BLaER1 treated with 17β-estradiol and CSF1 and Interleukin-3, amounts not matched to agents 10 nM and 100 nM (cell line): ENCODE measurements around the gene NR2C2AP.
"Not testable (repeated sequence)": the region's sequence is repeated elsewhere in the genome, so short reads cannot be mapped to it uniquely, and the experiment has no call there.

Experiments used
- H3K27ac ChIP-seq, 11 experiments: shearing (Covaris generic); formaldehyde crosslinking; 2 replicates each; pipeline ENCODE4 v1.8.1; 2022
- H3K27me3 ChIP-seq, 11 experiments: shearing (Covaris generic); formaldehyde crosslinking; 2 replicates each; pipeline ENCODE4 v1.8.1; 2022
- H3K36me3 ChIP-seq, 11 experiments: shearing (Covaris generic); formaldehyde crosslinking; 2 replicates each; pipeline ENCODE4 v1.8.1; 2022
- H3K4me1 ChIP-seq, 10 experiments: shearing (Covaris generic); formaldehyde crosslinking; 2 replicates each; pipeline ENCODE4 v1.8.1; 2022
- H3K4me2 ChIP-seq, 11 experiments: shearing (Covaris generic); formaldehyde crosslinking; 2 replicates each; pipeline ENCODE4 v1.8.1; 2022
- H3K4me3 ChIP-seq, 10 experiments: shearing (Covaris generic); formaldehyde crosslinking; 2 replicates each; pipeline ENCODE4 v1.8.1; 2022
- H3K9ac ChIP-seq, 11 experiments: shearing (Covaris generic); formaldehyde crosslinking; 2 replicates each; pipeline ENCODE4 v1.8.1; 2022
- H3K9me3 ChIP-seq, 11 experiments: shearing (Covaris generic); formaldehyde crosslinking; replicated peaks in 1 of 11; 2 replicates each; pipeline ENCODE4 v1.8.1; 2022
- H4K20me1 ChIP-seq, 11 experiments: shearing (Covaris generic); formaldehyde crosslinking; 2 replicates each; pipeline ENCODE4 v1.8.1; 2022
- Cebpa-rat ChIP-seq, 11 experiments: shearing (Covaris generic); IDR thresholded peaks; 2 replicates each; pipeline ENCODE4 v1.8.1; 2022

Gene NR2C2AP

DNA sequence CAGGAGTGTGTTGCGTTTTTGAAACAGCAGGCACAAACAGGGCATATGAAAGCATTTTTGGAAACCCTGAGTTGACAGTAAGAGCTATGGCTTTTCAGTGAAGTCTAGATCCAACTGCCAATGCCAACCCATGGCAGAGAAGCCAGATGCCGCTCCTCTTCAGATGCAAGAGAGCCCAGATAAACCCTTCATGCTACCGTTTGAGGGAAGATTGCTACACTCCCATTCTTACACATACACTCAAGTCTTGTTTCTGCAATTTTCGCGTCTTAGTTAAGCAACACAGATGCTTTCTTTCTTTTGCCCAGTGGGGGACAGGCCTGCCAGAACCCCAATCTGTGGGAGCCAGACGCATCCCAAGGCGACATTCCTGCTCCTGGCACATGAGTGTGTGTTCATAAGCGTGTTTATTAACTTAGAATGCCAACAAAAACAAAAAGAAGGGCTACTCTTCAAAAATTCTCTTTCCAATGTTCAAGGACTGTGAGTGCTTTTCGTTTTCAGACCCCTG is 21.7 kb downstream of the NR2C2AP start:
- Histone ChIP-seq H3K36me3 (peaks cover 53 to 86% (median 79%) of the 10 kb centered on the region in 11 experiments), H4K20me1 (peaks cover 0 to 51% (median 10%) of the 10 kb centered on the region in 11 experiments; a peak in 10 of 22 replicates), H3K27ac (no peak overlapping the region), H3K9ac (no peak overlapping the region), H3K4me2 (no peak overlapping the region), H3K4me3 (no peak overlapping the region), H3K27me3 (no peaks in the 10 kb centered on the region), H3K9me3 (peaks cover 1 to 15% (median 6%) of the 10 kb centered on the region in 11 experiments; a peak in 16 of 22 replicates), H3K4me1 (peaks cover 24 to 38% (median 29%) of the 10 kb centered on the region in 10 experiments)
- TF ChIP-seq Cebpa-rat (IDR thresholded peaks at IDR 0.05): no peak

DNA sequence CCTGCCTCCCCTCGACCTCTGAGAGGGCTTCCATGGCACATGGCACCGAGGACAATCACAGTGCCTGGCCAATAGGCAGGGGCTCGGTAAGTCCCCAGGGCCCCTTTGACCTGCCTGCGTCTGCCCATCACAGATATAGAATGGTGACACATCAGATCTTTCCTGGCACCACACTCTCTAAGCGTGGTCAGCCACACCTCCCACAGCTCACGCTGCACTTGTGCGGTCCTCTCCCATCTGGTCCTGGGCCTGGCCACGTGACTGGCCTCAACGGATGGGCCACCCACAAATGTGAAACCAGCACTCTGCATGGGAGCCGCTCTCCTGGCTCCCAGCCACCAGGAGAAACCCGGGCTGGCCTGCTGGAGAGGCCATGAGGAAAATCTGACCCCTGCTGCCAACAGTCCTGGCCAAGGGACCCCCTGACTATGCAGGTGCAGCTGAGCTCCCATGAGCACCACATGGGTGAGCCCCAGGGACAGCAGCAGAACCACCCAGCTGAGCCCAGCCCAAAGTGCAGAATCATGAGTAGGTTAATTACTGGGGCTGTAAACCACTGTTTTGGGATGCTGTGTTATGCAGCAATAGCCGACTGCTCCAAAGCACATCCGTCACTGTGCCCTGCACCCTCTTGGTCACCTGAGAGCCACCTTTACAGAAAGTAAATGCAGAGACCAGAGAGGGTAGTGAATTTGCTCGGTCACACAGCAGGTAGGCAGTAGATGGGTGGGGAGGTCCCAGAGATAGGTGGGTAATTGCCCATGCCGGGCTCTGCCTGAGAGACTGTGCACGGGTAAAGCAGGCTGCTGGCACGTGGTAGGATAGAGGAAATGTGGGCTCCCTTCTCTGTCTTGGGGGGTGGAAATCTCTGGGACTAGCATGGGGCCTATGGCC is 23.4 kb downstream of the NR2C2AP start:
- Histone ChIP-seq H3K9me3 (0 out of 22 replicates have a peak, but pooled peaks cover 0 to 5% (median 0%) of the 10 kb centered on the region in 11 experiments), H3K4me3 (no peak overlapping the region), H4K20me1 (peaks cover 0 to 64% (median 4%) of the 10 kb centered on the region in 11 experiments; a peak in 8 of 22 replicates), H3K4me2 (no peak overlapping the region), H3K27me3 (no peaks in the 10 kb centered on the region), H3K36me3 (peaks cover 36 to 81% (median 71%) of the 10 kb centered on the region in 11 experiments), H3K4me1 (peaks cover 11 to 21% (median 13%) of the 10 kb centered on the region in 10 experiments), H3K9ac (0 out of 22 replicates have a peak overlapping the region, but pooled peaks of 2 of the 11 experiments have one; percentile 2 to 18), H3K27ac (no peak overlapping the region)
- TF ChIP-seq Cebpa-rat (IDR thresholded peaks at IDR 0.05): no peak

DNA sequence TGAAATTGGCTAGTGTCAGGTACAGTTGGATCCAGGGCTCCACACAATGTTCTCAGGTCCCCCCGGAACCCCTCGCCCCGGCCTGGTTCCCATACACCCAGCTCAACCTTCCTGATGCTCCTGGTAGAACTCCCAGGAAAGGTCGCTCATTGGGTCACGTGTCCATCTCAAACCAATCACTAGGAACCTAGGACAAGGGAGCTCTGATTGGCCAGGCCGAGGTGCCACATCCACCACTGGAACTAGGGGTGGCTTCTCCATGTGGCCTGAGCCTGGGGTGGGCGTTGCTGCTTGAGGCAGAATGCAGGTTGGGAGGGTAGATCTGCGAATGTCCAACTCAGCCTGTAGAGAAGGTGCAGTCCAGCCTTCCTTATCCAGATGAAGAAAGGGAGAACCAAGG is 26.3 kb downstream of the NR2C2AP start:
- Histone ChIP-seq H3K4me3 (no peak overlapping the region), H3K27me3 (no peaks in the 10 kb centered on the region), H3K4me1 (peaks cover 5 to 21% (median 9%) of the 10 kb centered on the region in 10 experiments), H3K36me3 (peaks cover 25 to 65% (median 57%) of the 10 kb centered on the region in 11 experiments), H4K20me1 (peaks cover 0 to 66% (median 3%) of the 10 kb centered on the region in 11 experiments; a peak in 9 of 22 replicates), H3K4me2 (no peak overlapping the region), H3K9me3 (0 out of 22 replicates have a peak, but pooled peaks cover 0 to 5% (median 0%) of the 10 kb centered on the region in 11 experiments), H3K9ac (no peak overlapping the region), H3K27ac (no peak overlapping the region)
- TF ChIP-seq Cebpa-rat (IDR thresholded peaks at IDR 0.05): no peak

- H3K4me1 ChIP-seq: peaks cover 23 to 40% (median 30%) of the 10 kb centered on the region in 10 experiments
- not testable (repeated sequence) for H3K4me3 ChIP-seq, H3K27ac ChIP-seq, H3K9me3 ChIP-seq, H3K4me2 ChIP-seq, H3K27me3 ChIP-seq
- peaks cover 12 to 61% (median 32%) of the 10 kb centered on the region in 11 experiments; a peak in 19 of 22 replicates for H4K20me1 ChIP-seq
- H3K9ac ChIP-seq: 0 out of 22 replicates have a peak overlapping the region, but pooled peaks of 1 of the 11 experiments have one; percentile 7
- H3K36me3 ChIP-seq: peaks cover 5 to 33% (median 23%) of the 10 kb centered on the region in 11 experiments; a peak in 19 of 22 replicates
These were observed 30.0 kb downstream of the NR2C2AP start for GRCh38 chr19:19173243-19173642.

DNA sequence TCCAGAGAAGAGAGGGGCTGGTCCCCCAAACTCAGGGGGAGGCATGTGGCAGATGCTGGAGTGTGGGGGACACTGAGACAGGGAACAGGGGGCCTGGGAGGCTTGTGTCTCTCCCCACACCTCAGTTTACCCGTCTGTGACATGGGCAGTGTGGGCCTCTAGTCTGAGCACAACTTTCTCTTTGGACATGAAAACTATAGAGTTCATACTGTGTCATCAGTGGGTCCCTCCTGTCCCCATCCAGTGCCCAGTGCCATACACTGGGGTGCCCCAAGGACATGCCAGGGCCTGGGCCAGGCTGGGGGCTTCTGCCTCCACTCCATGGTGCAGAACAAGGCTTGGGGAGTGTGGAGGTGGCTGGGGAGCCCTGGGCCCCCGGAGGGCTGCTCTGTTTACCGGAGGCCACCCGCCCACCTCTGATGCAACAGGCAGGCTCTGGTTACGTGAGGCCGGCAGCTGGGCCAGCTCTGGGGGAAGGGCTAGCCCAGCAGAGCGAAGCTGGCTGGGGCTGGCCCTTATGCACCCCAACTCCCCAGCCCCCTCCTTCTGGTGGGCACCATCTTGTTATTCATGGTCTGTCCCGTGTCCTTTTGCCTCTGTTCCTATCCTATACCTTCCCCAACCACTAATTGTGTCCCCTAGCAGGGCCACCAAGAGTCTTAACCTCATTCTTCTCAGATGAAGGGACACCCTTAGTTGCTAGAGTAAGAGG is 31.2 kb downstream of the NR2C2AP start:
- Histone ChIP-seq H3K9ac (peak overlapping the region in 7 of 11 experiments; percentile 9 to 62 (median 31); a peak in 6 of 22 replicates), H3K27ac (peak overlapping the region in 3 of 11 experiments; percentile 37 to 45 (median 43); a peak in 4 of 22 replicates), H3K27me3 (peaks cover 0 to 10% (median 0%) of the 10 kb centered on the region in 11 experiments; a peak in 3 of 22 replicates), H3K4me2 (peak overlapping the region; percentile 28 to 81 (median 61); a peak in 20 of 22 replicates), H3K4me3 (no peak overlapping the region), H3K9me3 (no peaks in the 10 kb centered on the region), H3K36me3 (peaks cover 0 to 23% (median 15%) of the 10 kb centered on the region in 11 experiments; a peak in 16 of 22 replicates), H3K4me1 (peaks cover 23 to 33% (median 30%) of the 10 kb centered on the region in 10 experiments), H4K20me1 (peaks cover 12 to 64% (median 36%) of the 10 kb centered on the region in 11 experiments; a peak in 19 of 22 replicates)
- TF ChIP-seq Cebpa-rat (IDR thresholded peaks at IDR 0.05): peak in 1 of 11 experiments; percentile 28; a peak in 1 of 22 replicates

DNA sequence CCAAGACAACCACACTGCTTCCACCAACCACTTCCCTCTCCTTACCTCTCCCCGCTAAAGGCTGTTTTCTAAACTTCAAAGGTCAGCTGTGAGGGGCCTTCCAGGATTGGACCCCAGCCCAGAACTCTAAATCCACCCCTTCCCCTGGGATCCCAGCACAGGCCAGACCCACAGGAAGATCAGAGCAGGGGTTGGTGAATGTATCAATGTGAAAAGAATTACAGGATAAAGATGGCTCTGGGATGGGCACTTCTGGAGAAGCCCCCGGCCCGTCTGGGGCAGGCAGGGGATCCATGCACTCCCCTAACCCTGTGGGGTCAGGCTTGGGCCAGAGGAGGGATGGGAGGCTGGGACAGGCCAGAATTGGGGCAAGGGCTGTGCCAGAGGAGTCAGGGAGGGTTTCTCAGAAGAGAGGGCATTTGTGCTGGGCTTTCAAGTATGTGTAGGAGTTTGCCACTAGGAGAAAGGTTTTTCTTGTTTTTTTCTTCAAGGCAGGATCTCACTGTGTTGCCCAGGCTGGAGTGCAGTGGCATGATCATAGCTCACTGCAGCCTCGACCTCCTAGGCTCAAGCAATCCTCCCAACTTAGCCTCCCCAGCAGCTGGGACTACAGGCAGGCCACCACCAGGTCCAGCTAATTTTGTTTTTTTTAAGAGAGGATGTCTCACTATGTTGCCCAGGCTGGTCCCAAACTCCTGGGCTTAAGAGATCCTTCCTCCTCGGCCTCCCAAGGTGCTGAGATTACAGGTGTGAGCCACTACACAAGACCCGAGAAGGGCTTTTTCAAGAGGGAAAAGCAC is 32.1 kb downstream of the NR2C2AP start:
- Histone ChIP-seq H3K36me3 (peaks cover 0 to 14% (median 6%) of the 10 kb centered on the region in 11 experiments; a peak in 11 of 22 replicates), H3K27me3 (peaks cover 0 to 10% (median 0%) of the 10 kb centered on the region in 11 experiments; a peak in 3 of 22 replicates), H3K4me2 (peak overlapping the region; percentile 81 to 93 (median 90)), H3K9ac (peak overlapping the region in 8 of 11 experiments; percentile 11 to 59 (median 34); a peak in 10 of 22 replicates), H4K20me1 (peaks cover 12 to 68% (median 36%) of the 10 kb centered on the region in 11 experiments; a peak in 19 of 22 replicates), H3K9me3 (no peaks in the 10 kb centered on the region), H3K4me1 (peaks cover 23 to 33% (median 30%) of the 10 kb centered on the region in 10 experiments), H3K4me3 (peak overlapping the region in 7 of 10 experiments; percentile 18 to 61 (median 35); a peak in 7 of 20 replicates), H3K27ac (peak overlapping the region in 3 of 11 experiments; percentile 0 to 37 (median 21); a peak in 4 of 22 replicates)
- TF ChIP-seq Cebpa-rat (IDR thresholded peaks at IDR 0.05): no peak

DNA sequence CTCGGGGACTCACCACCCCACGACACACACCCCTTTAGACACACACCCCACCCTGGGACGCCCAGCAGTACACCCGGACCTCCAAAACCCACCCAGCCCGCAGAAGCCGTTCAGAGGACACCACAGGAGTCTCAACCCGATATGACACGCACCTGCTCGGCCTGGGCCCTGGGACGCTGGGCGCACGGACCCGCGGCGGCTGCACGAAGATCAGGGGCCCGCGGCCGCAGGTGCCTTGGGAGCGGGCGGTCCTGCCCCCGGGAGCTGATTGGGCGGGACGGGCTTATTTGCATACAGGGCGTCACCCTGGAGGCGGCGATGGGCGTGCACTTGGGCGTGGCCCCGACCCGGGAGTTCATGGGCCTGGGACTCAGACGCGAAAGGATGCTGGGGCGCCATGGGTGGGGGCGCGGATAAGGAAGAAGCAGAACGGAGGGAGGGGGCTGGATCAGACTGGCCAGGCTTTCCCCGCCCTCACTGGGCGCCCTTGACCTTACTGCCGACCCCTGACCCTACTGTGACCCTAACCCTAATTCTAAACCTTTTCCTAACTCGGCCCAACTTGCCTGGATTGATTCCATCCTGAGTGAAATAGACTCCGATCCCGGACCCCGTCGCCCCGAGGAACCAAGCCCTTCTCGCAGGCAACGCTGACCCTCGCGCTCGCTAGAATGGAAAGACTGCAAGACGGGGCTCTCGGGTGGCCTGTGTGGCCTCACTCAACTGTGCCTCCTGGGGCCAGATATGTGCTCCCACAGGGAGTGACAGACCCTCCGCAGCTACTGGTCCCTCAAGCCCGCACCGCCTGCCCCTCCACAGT is 33.0 kb downstream of the NR2C2AP start, which contains the start of gene MEF2B:
Gene MEF2B, minus strand, starts transcription at position 211 of the 820 bp plus-strand sequence. CDS start 19,528 bp downstream, outside the sequence.
- H3K36me3 ChIP-seq: peaks cover 0 to 6% (median 0%) of the 10 kb centered on the region in 11 experiments; a peak in 3 of 22 replicates
- H3K27ac ChIP-seq: peak within 1 kb of the TSS in 3 of 11 experiments; percentile 0 to 21 (median 5); a peak in 5 of 22 replicates
- peaks cover 23 to 33% (median 30%) of the 10 kb centered on the region in 10 experiments for H3K4me1 ChIP-seq
- H3K4me2 ChIP-seq: peak within 1 kb of the TSS; percentile 81 to 93 (median 90)
- peak within 1 kb of the TSS in 9 of 11 experiments; percentile 11 to 59 (median 28); a peak in 10 of 22 replicates for H3K9ac ChIP-seq
- H3K9me3 ChIP-seq: no peaks in the 10 kb centered on the region
- H3K4me3 ChIP-seq: peak within 1 kb of the TSS; percentile 2 to 61 (median 36); a peak in 15 of 20 replicates
- H3K27me3 ChIP-seq: peaks cover 0 to 10% (median 0%) of the 10 kb centered on the region in 11 experiments; a peak in 3 of 22 replicates
- peaks cover 12 to 68% (median 36%) of the 10 kb centered on the region in 11 experiments; a peak in 19 of 22 replicates for H4K20me1 ChIP-seq
- no peak for TF ChIP-seq Cebpa-rat (IDR thresholded peaks at IDR 0.05)
